Activated CD8-positive, alpha-beta T cell treated with anti-CD3 and anti-CD28 coated beads for 36 hours (primary cell): ENCODE results near the gene FCHO2. TPM values are rescaled to one million over a fixed set of nuclear protein-coding genes. Genes with fewer than 3 reads are reported as not detected.

Source experiments
- ATAC-seq: fragments of 200-7000 bp; cut with Tn5 transposase; one replicate; pipeline ENCODE4 v1.10.0; 2021; ENCODE audit warnings: mild to moderate bottlenecking, moderate library complexity
- CTCF ChIA-PET: fragments of 350-600 bp; sonication (Branson Sonifier 250); formaldehyde crosslinking; loops from one replicate; lab custom pipeline; 2021; ENCODE audit warnings: antibody characterized with exemption; lab: Charles Lee
- POLR2A ChIA-PET: fragments of 350-600 bp; sonication (Branson Sonifier 250); formaldehyde crosslinking; loops from one replicate; lab custom pipeline; 2021; ENCODE audit warnings: antibody characterized with exemption; lab: Charles Lee
- DNase-seq: peaks from one replicate; pipeline ENCODE4 v3.0.0-alpha.2; 2020
- H3K27ac Mint-ChIP-seq: one replicate; pipeline ENCODE4 v1.8.0; 2021; ENCODE audit warnings: mild to moderate bottlenecking, mixed read lengths
- H3K27me3 Mint-ChIP-seq: one replicate; pipeline ENCODE4 v1.8.0; 2021; ENCODE audit warnings: mixed read lengths
- H3K36me3 Mint-ChIP-seq: one replicate; pipeline ENCODE4 v1.8.0; 2021; ENCODE audit warnings: low read depth, mixed read lengths
- H3K4me1 Mint-ChIP-seq: one replicate; pipeline ENCODE4 v1.8.0; 2021; ENCODE audit warnings: low read depth, mixed read lengths
- H3K4me3 Mint-ChIP-seq: one replicate; pipeline ENCODE4 v1.8.0; 2021; ENCODE audit warnings: mild to moderate bottlenecking, moderate library complexity, mixed read lengths
- H3K9me3 Mint-ChIP-seq: one replicate; pipeline ENCODE4 v1.8.0; 2021; ENCODE audit warnings: mixed read lengths
- CTCF ChIP-seq: fragments of 200-600 bp; IDR thresholded peaks from one replicate; pipeline ENCODE4 v1.8.0; 2022; ENCODE audit warnings: antibody characterized with exemption, mild to moderate bottlenecking
- intact Hi-C: fragments of 100-400 bp; cut with micrococcal nuclease; formaldehyde crosslinking; loops from one replicate; pipeline ENCODE4 v1.10.0; 2022
- total RNA-seq, 2 experiments: library from RNA; stranded (reverse); gene quantifications; one replicate each; pipeline ENCODE4 v1.2.3, GENCODE V29; 2021

FCHO2 gene
- total RNA-seq, 2 experiments from 2014 or later, result 0.32 to 1.0 TPM

- ChIA-PET POLR2A (interaction anchor here (0.5 kb wide), 1 partner anchor 29 kb away, joined by 3 read pairs; no protein-coding TSS in a partner anchor), CTCF (interaction anchor here (0.8 to 1.9 kb wide), 5 partner anchors 29 to 93 kb away, joined by 3 to 8 read pairs (median 3); no protein-coding TSS in a partner anchor)
- Mint-ChIP-seq H3K27ac (no peak overlapping the region), H3K4me3 (no peak overlapping the region), H3K9me3 (no peaks in the 10 kb centered on the region), H3K4me1 (peaks cover 27% of the 10 kb centered on the region), H3K36me3 (no peaks in the 10 kb centered on the region), H3K27me3 (peaks cover 61% of the 10 kb centered on the region)
- ATAC-seq (peak; percentile 34), DNase-seq (peak; percentile 11)
- TF ChIP-seq CTCF, result no peak
- intact Hi-C loops, result no loop called here
Measured at GRCh38 chr5:73122875-73123810, 167.3 kb downstream of the FCHO2 start.

GRCh38 chr5:73125289-73125688 lies 169.4 kb downstream of the FCHO2 start:
- POLR2A ChIA-PET, result no interaction called here
- no peak for ATAC-seq
- Mint-ChIP-seq H3K4me3 (no peak overlapping the region), H3K27me3 (peaks cover 57% of the 10 kb centered on the region), H3K9me3 (no peaks in the 10 kb centered on the region), H3K4me1 (peaks cover 21% of the 10 kb centered on the region), H3K27ac (no peak overlapping the region), H3K36me3 (no peaks in the 10 kb centered on the region)
- intact Hi-C loops, result no loop called here
- CTCF ChIA-PET, result interaction anchor here (1.5 kb wide), 1 partner anchor 91 kb away, joined by 4 read pairs; no protein-coding TSS in a partner anchor
- no peak for DNase-seq
- no peak for TF ChIP-seq CTCF

- CTCF ChIA-PET, result interaction anchor here (0.8 kb wide), 1 partner anchor 43 kb away, joined by 3 read pairs; no protein-coding TSS in a partner anchor
- H3K27ac Mint-ChIP-seq, result no peak overlapping the region
- no peak for TF ChIP-seq CTCF
- intact Hi-C loops, result no loop called here
- no peaks in the 10 kb centered on the region for H3K36me3 Mint-ChIP-seq
- DNase-seq, result no peak
- POLR2A ChIA-PET, result no interaction called here
- H3K4me3 Mint-ChIP-seq, result no peak overlapping the region
- peaks cover 17% of the 10 kb centered on the region for H3K4me1 Mint-ChIP-seq
- ATAC-seq, result no peak
- no peaks in the 10 kb centered on the region for H3K9me3 Mint-ChIP-seq
- peaks cover 58% of the 10 kb centered on the region for H3K27me3 Mint-ChIP-seq
Measured at GRCh38 chr5:73126381-73126780, 170.5 kb downstream of the FCHO2 start.

- Mint-ChIP-seq H3K27ac (no peak overlapping the region), H3K27me3 (peaks cover 55% of the 10 kb centered on the region), H3K4me3 (no peak overlapping the region), H3K4me1 (peaks cover 17% of the 10 kb centered on the region), H3K36me3 (no peaks in the 10 kb centered on the region), H3K9me3 (no peaks in the 10 kb centered on the region)
- ChIA-PET POLR2A (no interaction called here), CTCF (interaction anchor here (0.5 to 0.8 kb wide), 2 partner anchors 42 to 329 kb away, joined by 3 read pairs; no protein-coding TSS in a partner anchor)
- TF ChIP-seq CTCF, result no peak
- intact Hi-C loops, result no loop called here
- DNase-seq (no peak), ATAC-seq (no peak)
Measured at GRCh38 chr5:73126957-73127356, 171.1 kb downstream of the FCHO2 start.

GRCh38 chr5:73129143-73129542 lies 173.3 kb downstream of the FCHO2 start:
- Mint-ChIP-seq H3K27me3 (peaks cover 54% of the 10 kb centered on the region), H3K4me3 (no peak overlapping the region), H3K4me1 (peaks cover 2% of the 10 kb centered on the region), H3K36me3 (no peaks in the 10 kb centered on the region), H3K9me3 (no peaks in the 10 kb centered on the region), H3K27ac (no peak overlapping the region)
- TF ChIP-seq CTCF, result no peak
- intact Hi-C loops, result no loop called here
- ATAC-seq (no peak), DNase-seq (no peak)
- ChIA-PET CTCF (interaction anchor here (1.0 kb wide), 1 partner anchor 322 kb away, joined by 4 read pairs; no protein-coding TSS in a partner anchor), POLR2A (no interaction called here)
